HG03378 (cell line): ENCODE measurements around the gene TNP2.
"Not testable (repeated sequence)": the region's sequence is repeated elsewhere in the genome, so short reads cannot be mapped to it uniquely, and the experiment has no call there.

ENCODE experiments used
- ATAC-seq: cut with Tn5 transposase; IDR thresholded peaks from one replicate; pipeline ENCODE4 v1.9.1; 2021; ENCODE audit warnings: mild to moderate bottlenecking, moderate library complexity; ENCODE audit not compliant: unreplicated experiment

The TNP2 gene

GRCh38 chr16:11301645-11302501, 32.7 kb upstream of the TNP2 start:
- ATAC-seq = no peak

GRCh38 chr16:11300560-11300892, 31.4 kb upstream of the TNP2 start:
- no peak for ATAC-seq

DNA sequence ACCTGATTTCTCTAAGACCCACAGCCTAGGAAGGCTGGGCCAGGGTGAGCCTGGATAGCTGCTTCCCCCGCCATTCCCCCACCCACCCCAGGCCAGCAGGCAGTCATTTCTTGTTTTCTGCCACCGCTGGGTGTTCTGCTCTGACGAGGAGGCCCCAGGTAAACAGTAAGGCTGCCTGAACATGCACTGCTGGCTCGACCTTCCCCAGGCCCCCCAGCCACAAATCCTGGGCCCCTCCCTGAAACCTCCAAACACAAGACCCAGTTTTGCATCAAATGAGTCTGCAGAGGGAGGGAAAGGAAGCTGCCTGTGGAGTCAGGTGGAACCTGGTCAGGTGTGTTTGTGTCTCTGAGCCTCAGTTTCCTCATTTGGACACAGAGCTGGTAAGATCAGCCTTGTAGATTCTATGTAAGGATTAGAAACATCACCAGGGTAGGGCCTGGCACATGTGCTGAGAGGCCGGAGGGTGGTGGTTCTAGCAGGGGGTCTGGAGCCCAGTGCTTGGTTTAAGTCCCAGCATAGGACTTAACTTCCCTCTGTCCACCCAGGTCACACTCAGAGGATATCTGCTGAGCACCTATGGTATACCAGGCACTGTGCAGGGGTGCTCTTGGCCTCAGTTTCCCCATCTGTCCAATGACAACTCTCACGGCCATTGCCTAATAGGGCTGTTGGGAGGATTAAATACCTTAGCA, 30.9 kb upstream of the TNP2 start:
- no peak for ATAC-seq

DNA sequence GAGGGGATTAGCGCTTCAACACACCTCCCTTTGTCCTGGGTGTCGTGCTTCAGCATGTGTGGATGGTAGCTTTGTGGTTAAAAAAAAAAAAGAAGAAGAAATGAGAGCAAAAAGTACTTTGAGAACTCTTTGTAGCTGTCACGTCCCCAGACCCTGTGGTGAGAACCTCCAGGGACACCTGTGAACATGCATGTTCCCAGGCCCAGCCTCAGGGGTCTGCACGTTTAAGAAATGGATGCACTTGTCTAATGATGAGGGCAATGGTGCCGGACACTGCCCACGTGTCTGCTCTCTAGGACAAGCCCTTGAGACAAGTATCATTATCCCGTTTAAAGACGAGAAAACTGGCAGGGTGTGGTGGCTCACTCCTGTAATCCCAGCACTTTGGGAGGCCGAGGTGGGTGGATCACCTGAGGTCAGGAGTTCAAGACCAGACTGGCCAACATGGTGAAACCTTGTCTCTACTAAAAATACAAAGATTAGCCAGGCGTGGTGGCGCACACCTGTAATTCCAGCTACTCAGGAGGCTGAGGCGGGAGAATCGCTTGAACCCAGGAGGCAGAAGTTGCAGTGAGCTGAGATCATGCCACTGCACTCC, 29.9 kb upstream of the TNP2 start:
- ATAC-seq = not testable (repeated sequence)

DNA sequence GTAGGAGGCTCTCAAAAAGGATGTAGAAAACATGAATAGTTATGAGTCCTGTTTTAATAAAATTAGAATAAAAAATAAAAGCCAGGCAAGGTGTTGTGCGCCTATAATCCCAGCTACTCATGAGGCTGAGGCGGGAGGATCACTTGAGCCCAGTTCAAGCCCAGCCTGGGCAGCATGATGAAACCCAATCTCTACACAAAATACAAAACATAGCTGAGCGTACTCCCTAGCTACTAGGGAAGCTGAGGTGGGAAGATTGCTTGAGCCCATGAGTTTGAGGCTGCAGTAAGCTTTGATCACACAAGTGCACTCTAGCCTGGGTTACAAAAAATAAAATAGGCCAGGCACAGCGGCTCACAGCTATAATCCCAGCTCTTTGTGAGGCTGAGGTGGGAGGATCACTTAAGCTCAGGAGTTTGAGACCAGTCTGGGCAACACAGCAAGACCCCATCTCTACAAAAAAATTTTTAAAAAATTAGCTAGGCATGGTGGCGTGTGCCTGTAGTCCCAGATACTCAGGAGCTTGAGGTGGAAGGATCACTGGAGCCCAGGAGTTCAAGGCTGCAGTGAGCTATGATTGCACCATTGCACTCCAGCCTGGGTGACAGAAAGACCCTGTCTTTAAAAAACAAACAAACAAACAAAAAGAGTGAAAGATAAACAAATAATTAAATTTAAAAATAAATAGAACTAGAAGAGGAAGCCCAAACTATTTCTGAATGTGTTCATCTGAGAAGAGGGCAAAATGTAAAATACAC, 29.2 kb upstream of the TNP2 start:
- no peak for ATAC-seq

GRCh38 chr16:11297492-11298142, 28.5 kb upstream of the TNP2 start:
- peak; percentile 65 for ATAC-seq

DNA sequence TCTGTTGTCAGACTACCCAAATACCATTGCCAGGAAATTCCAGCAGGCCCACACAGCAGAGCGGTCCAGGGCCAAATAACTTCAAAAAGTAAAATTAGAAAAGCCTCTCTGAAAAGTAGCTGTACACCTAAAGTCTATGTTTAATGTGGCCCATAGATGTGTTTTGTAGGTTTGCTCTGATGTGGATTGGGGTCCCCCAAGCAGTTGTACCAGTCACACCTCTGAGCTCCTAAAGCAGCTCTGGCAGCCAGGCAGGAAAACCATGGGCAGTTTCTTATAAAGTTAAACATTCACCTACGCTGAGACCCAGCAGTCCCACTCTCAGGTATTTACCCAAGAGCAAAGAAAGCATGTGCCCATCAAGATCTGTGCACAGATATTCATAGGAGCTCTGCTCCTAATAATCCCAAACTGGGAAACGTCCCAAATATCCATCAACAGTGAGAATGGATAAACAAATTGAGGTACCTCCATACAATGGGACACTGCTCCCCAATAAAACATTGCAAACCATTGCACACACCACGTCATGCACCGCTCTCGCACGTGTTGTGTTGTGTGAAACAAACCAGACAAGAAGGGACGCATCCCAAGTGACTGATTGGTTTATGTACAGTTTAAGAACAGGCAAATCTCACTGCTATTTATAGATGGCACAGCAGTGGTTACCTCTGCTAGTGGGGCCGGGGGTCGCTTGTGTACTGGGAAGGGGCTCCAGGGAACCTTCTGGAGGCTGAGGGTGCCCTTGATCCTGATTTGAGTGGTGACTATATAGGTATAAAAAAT, 27.8 kb upstream of the TNP2 start:
- no peak for ATAC-seq

DNA sequence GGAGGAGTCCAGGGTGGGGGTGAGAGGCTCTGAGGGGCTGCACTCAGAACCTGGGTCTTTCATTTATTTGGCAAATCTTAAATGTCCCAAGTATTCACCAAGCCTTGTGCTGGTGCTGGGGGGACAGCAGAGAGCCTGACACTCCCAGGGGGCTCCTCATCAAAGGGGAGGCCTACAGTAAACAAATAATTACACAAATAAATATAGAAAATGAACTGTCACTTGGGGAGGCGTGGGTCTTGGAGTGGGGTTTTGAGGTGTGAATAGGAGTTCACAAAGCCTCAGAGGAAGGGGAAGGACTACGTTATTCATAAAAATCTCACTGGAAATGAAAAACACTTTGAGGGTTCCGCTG, 27.2 kb upstream of the TNP2 start:
- ATAC-seq = no peak

DNA sequence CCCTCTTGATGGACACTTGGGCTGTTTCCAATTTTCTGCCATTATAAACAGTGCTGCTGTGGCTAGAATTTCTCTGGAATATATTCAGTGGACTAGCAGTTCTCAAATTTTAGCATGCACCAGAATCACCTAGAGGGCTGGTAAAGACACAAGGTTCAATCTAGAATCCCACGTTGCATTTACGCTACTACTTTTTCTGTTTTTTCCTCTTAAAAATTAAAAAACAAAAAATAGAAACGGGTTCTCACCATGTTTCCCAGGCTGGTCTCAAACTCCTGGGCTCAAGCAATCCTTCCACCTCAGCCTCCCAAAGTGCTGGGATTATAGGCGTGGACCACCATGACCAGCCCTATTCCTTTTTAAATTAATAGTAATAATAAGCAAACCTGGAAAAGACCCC, 26.5 kb upstream of the TNP2 start:
- no peak for ATAC-seq

- no peak for ATAC-seq
Measured at GRCh38 chr16:11292076-11292748, 23.1 kb upstream of the TNP2 start.

DNA sequence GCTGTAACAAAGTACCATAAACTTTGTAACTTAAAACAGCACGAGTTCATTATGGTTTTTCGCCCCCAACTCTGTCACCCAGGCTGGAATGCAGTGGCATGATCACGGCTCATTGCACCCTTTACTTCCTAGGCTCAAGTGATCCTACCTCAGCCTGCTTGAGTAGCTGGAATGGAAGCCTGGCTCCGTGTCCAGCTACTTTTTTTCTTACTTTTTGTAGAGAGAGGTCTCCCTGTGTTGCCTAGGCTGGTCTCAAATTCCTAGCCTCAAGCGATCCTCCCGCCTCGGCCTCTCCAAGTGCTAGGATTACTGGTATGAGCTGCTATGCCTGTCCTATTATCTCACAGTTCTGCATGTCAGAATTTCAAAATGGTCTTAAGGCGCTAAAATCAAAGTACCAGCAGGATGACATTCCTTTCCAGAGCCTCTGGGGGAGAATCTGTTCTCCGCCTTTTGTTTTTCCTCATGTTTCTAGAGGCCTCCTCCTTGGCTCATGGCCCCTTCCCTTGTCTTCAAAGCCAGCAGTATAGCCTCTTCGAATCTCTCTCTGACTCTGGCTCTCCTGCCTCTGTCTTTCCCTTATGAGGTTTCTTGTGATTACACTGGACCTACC, 22.1 kb upstream of the TNP2 start:
- ATAC-seq = no peak

- ATAC-seq = no peak
Measured at GRCh38 chr16:11290102-11290893, 21.2 kb upstream of the TNP2 start.

DNA sequence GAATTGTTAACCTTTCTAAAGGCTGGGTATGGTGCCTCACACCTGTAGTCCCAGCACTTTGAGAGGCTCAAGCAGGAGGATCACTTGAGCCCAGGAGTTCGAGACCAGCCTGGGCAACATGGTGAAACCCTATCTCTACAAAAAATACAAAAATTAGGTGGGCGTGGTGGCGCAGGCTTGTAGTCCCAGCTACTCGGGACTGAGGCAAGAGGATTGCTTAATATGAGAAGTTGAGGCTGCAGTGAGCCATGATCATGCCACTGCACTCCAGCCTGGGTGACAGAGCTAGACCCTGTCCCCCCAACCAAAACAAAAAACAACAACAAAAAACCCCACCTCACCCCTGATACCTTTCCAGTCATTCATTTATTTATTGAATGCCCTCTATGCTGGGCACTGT, 20.6 kb upstream of the TNP2 start:
- not testable (repeated sequence) for ATAC-seq

DNA sequence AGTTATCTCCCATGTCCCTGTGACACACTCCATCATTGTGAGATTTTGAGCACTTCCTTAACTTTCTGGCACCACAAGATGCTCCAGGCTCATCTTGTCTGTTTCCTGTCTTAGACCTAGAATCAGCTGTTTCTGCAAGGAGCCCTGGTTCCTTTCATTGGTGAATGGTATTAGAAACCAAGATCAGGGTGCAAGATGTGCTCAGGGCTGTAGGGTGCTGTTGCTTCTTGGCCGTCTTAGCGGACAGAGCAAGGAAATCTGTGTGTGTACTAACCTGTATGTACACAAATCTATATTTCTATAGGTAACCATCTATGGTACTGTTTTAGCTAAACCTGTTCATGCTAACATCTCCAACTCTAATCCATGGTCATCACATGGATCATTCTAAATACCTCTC, 20.1 kb upstream of the TNP2 start:
- no peak for ATAC-seq

DNA sequence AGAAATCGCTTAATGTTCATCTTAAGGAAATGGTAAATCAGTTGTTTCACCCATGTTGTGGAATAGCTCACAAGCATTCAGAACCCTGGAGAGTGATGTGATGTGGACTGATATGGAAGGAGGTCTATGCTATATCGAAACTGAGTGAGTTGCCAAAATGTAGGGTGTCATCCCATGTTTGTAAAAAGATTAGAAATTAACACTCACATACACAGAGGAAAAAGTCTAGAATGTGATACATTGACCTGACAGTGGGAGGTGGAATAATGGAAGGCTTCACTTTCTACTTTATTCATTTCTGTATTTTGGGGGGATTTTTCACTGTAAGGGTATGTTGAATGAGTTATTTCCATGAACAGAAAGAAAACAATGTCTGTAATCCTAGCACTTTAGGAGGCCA, 16.7 kb upstream of the TNP2 start:
- no peak for ATAC-seq

- ATAC-seq = no peak
Measured at GRCh38 chr16:11283820-11284248, 14.7 kb upstream of the TNP2 start.

GRCh38 chr16:11280616-11281522, 11.7 kb upstream of the TNP2 start, which contains the start of gene PRM1:
Gene PRM1, minus strand, starts transcription at chr16:11281330. Its CDS starts 92 bp downstream, at chr16:11281238.
- ATAC-seq = no peak
